Right lung (tissue), 10 donors: ENCODE results near the gene ASMTL. TPM values are rescaled to one million over a fixed set of nuclear protein-coding genes. Genes with fewer than 3 reads are reported as not detected.
"Not testable (repeated sequence)": the region's sequence is repeated elsewhere in the genome, so short reads cannot be mapped to it uniquely, and the experiment has no call there.

ENCODE experiments used
- DNase-seq, 2 donors: peaks; one replicate each; pipeline ENCODE4 v3.0.0-alpha.2; 2013
- long read RNA-seq, 8 donors: transcript quantifications; one replicate each; lab custom pipeline, GENCODE V29; 2026
- polyA plus RNA-seq, 5 donors: library from polyadenylated mRNA; unstranded; fragments of 120-200 nt; gene quantifications; one replicate each; pipeline versions ENCODE4 v1.2.1 to v1.2.3, GENCODE V29; 2013; ENCODE audit warnings: inconsistent platforms in 1 of 5, low replicate concordance in 1 of 5; ENCODE audit not compliant: insufficient read length in 5 of 5, insufficient read depth in 1 of 5

Gene ASMTL
- 10 to 100 TPM; 17.2 to 32.1 (median 26.6) TPM for polyA plus RNA-seq
- long read RNA-seq, donor 1, transcript ASMTL-201 (13 exons, 2,027 nt) = major isoform, 16 of 26 reads
- long read RNA-seq, donor 1, partial matches to known transcripts = 6 of 26 reads
- long read RNA-seq, donor 1, other reads (novel, unspliced or antisense) = 0 of 26 reads
- long read RNA-seq, donor 2, transcript ASMTL-201 (13 exons, 2,027 nt) = major isoform, 11 of 12 reads
- long read RNA-seq, donor 2, partial matches to known transcripts = 0 of 12 reads
- long read RNA-seq, donor 2, other reads (novel, unspliced or antisense) = 0 of 12 reads
- long read RNA-seq, donor 3, partial matches to known transcripts = 8 of 11 reads
- long read RNA-seq, donor 3, other reads (novel, unspliced or antisense) = 0 of 11 reads
- long read RNA-seq, donor 4, partial matches to known transcripts = 0 of 4 reads
- long read RNA-seq, donor 4, other reads (novel, unspliced or antisense) = 0 of 4 reads
- long read RNA-seq, donor 5, transcript ASMTL-201 (13 exons, 2,027 nt) = major isoform, 7 of 9 reads
- long read RNA-seq, donor 5, partial matches to known transcripts = 0 of 9 reads
- long read RNA-seq, donor 5, other reads (novel, unspliced or antisense) = 0 of 9 reads
- long read RNA-seq, donor 6, transcript ASMTL-201 (13 exons, 2,027 nt) = major isoform, 8 of 9 reads
- long read RNA-seq, donor 6, partial matches to known transcripts = 0 of 9 reads
- long read RNA-seq, donor 6, other reads (novel, unspliced or antisense) = 0 of 9 reads
- long read RNA-seq, donor 7, transcript ASMTL-201 (13 exons, 2,027 nt) = major isoform, 5 of 5 reads
- long read RNA-seq, donor 7, partial matches to known transcripts = 0 of 5 reads
- long read RNA-seq, donor 7, other reads (novel, unspliced or antisense) = 0 of 5 reads
- long read RNA-seq, donor 8, partial matches to known transcripts = 0 of 3 reads
- long read RNA-seq, donor 8, other reads (novel, unspliced or antisense) = 0 of 3 reads

GRCh38 chrX:1452516-1453394 lies at the start of gene ASMTL:
TSS of gene ASMTL (minus strand) at chrX:1452909. CDS start at chrX:1452840, 69 bp downstream.
- DNase-seq = peak; percentile 99

- no peak for DNase-seq
These were observed 49.5 kb upstream of the ASMTL start for GRCh38 chrX:1502241-1502640.

GRCh38 chrX:1500701-1501624 lies 48.3 kb upstream of the ASMTL start:
- DNase-seq = no peak

- DNase-seq = no peak
These were observed 43.4 kb upstream of the ASMTL start for GRCh38 chrX:1496076-1496475.

- no peak for DNase-seq
These were observed 41.3 kb upstream of the ASMTL start for GRCh38 chrX:1493877-1494510.

GRCh38 chrX:1493412-1493811 lies 40.7 kb upstream of the ASMTL start:
- no peak for DNase-seq

GRCh38 chrX:1492421-1493012 lies 39.8 kb upstream of the ASMTL start:
- no peak for DNase-seq

- DNase-seq = no peak
These were observed 39.2 kb upstream of the ASMTL start for GRCh38 chrX:1491851-1492349.

- not testable (repeated sequence) for DNase-seq
These were observed 38.5 kb upstream of the ASMTL start for GRCh38 chrX:1491248-1491647.

GRCh38 chrX:1490723-1491122 lies 38.0 kb upstream of the ASMTL start:
- DNase-seq = not testable (repeated sequence)

- DNase-seq = not testable (repeated sequence)
These were observed 36.6 kb upstream of the ASMTL start for GRCh38 chrX:1489354-1489753.

- no peak for DNase-seq
These were observed 36.0 kb upstream of the ASMTL start for GRCh38 chrX:1488745-1489144.

GRCh38 chrX:1488141-1488540 lies 35.4 kb upstream of the ASMTL start:
- DNase-seq = no peak

GRCh38 chrX:1487401-1487800 lies 34.7 kb upstream of the ASMTL start:
- DNase-seq = no peak

GRCh38 chrX:1486749-1487361 lies 34.1 kb upstream of the ASMTL start:
- DNase-seq = no peak

GRCh38 chrX:1486177-1486576 lies 33.5 kb upstream of the ASMTL start:
- no peak for DNase-seq

GRCh38 chrX:1485033-1485432 lies 32.3 kb upstream of the ASMTL start:
- DNase-seq = no peak

- no peak for DNase-seq
These were observed 31.9 kb upstream of the ASMTL start for GRCh38 chrX:1484638-1485019.
